ENCODE data around the gene HOXB2. TPM values are rescaled to one million over a fixed set of nuclear protein-coding genes. Genes with fewer than 3 reads are reported as not detected.

HOXB2 gene
- total and polyA plus RNA-seq, 2 of the 8 experiments (the other 6 are each of a cell fraction or from before 2014, with no cell fraction given): not detected

DNA sequence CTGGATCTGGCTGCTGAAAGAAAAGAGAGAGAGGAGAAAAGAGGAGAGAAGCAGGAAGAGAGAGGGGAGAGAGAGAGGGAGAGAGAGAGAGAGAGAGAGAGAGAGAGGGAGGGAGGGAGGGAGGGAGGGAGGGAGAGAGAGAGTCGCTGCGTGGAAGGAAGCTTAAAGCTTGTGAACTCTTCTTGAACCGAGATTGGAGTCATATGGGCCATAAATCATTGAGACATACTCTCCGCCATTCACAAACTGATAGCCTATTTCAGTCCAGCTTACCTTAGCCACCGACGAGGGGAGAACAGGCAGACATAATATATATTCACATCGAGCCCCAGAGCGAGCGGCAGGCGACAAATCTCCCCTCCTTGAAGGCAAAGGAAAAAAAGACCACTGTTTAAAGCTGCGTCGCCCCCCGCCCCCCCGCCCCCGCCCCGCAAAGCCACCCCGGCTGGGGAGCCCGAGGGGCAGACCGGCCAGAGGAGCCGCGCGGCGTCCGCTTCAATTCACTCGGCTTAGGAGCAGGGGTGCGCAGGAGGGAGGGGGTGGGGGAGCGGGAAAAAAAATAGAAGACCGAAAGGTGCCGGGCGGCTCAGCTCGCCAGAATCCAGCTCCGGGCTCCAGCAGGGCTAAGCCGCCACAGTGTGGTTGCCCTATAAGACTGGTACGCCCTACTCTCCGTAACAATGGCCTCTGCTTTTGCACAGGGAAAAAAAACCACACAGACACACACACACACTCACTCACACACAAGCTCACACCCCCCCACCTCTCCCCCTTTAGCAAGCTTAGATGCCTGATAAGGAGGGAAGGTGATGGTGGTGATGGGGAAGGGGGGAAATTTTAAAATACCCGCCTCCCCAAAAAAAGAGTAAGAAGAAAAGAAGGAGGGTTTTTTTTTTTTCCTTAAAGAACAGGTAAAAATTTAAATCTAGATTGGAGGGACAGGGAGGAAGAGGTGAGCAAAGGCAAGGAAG lies 10.6 kb upstream of the HOXB2 start:
- no peak for FAIRE-seq
- no peak overlapping the region for H3K56ac ChIP-seq (replicated peaks; ENCODE audit: insufficient read length, low read depth, low read length)
- no peak overlapping the region; the same call in 1 of the 2 replicates for H4K8ac ChIP-seq (ENCODE audit: extremely low read depth, insufficient read depth, low read length)
- H3K36me3 ChIP-seq (ENCODE audit: control insufficient read depth in 2 of 4, insufficient read depth in 4 of 4, low read length in 3 of 4): peaks cover 0 to 3% (median 0%) of the 10 kb centered on the region in 4 experiments; a peak in 1 of 8 replicates
- no peaks in the 10 kb centered on the region for H3K9me3 ChIP-seq (ENCODE audit: insufficient read depth in 2 of 2, low read depth in 1 of 2, low read length in 1 of 2)
- no peak overlapping the region for H2BK120ac ChIP-seq (replicated peaks; ENCODE audit: low read depth, low read length)
- no peak overlapping the region for H2BK5ac ChIP-seq (ENCODE audit: low read depth, low read length)
- H3K9ac ChIP-seq (replicated peaks in 1 of 4; ENCODE audit: extremely low read depth in 1 of 4, low read depth in 3 of 4, low read length in 3 of 4): no peak overlapping the region
- H3K4me1 ChIP-seq (replicated peaks in 1 of 4; ENCODE audit: control insufficient read depth in 3 of 4, insufficient read depth in 4 of 4, low read length in 3 of 4): peaks cover 0 to 11% (median 9%) of the 10 kb centered on the region in 4 experiments; a peak in 5 of 7 replicates
- no peak overlapping the region for H2BK12ac ChIP-seq (ENCODE audit: low read depth, low read length)
- CTCF ChIA-PET (ENCODE audit: partially characterized antibody): interaction anchor here (0.9 to 4.0 kb wide), 14 partner anchors 9 to 247 kb away, joined by 3 to 18 read pairs (median 4); partner anchors contain the start of gene HOXB5
- POLR2A ChIA-PET (ENCODE audit: partially characterized antibody): interaction anchor here (1.1 to 1.7 kb wide), 3 partner anchors 9 to 14 kb away, joined by 3 to 8 read pairs (median 3); no protein-coding TSS in a partner anchor
- H3K4ac ChIP-seq (replicated peaks; ENCODE audit: insufficient read length, low read depth, low read length): no peak overlapping the region
- no peaks in the 10 kb centered on the region for H3K79me1 ChIP-seq (ENCODE audit: low read depth, low read length)
- no peak overlapping the region for H2AFZ ChIP-seq (ENCODE audit: low read length)
- H3K18ac ChIP-seq (ENCODE audit: extremely low read depth, low read length): no peak overlapping the region
- DNase-seq (ENCODE audit: low read depth in 1 of 2, low spot score in 2 of 2): no peak
- no peak overlapping the region for H3K14ac ChIP-seq (ENCODE audit: insufficient read length)
- H3K23me2 ChIP-seq (ENCODE audit: low read depth, low read length): no peaks in the 10 kb centered on the region; the same call in 1 of the 2 replicates
- H3K27me3 ChIP-seq (replicated peaks in 1 of 4; ENCODE audit: control insufficient read depth in 3 of 4, extremely low read depth in 1 of 4, insufficient read depth in 3 of 4, low read length in 3 of 4): peaks cover 98 to 100% (median 99%) of the 10 kb centered on the region in 4 experiments
- no peak overlapping the region for H2BK20ac ChIP-seq (ENCODE audit: low read length)
- no peaks in the 10 kb centered on the region for H3K79me2 ChIP-seq (ENCODE audit: control insufficient read depth in 1 of 2, insufficient read depth in 2 of 2, low read length in 2 of 2)
- no peak overlapping the region for H3K4me3 ChIP-seq (ENCODE audit: extremely low read depth in 1 of 4, insufficient read depth in 2 of 4, low read depth in 3 of 4, low read length in 4 of 4)
- H2BK15ac ChIP-seq (ENCODE audit: low read length): no peak overlapping the region
- no peak overlapping the region for H2AK5ac ChIP-seq (ENCODE audit: low read depth, low read length)
- H3K4me2 ChIP-seq (ENCODE audit: insufficient read depth in 1 of 2, low read depth in 2 of 2, low read length in 2 of 2): peak overlapping the region in 1 of 2 experiments; percentile 44; a peak in 1 of 4 replicates
- no peak overlapping the region for H3K23ac ChIP-seq (ENCODE audit: insufficient read length)
- H4K5ac ChIP-seq (ENCODE audit: insufficient read length, low read depth, low read length): no peak overlapping the region
- H3K27ac ChIP-seq (ENCODE audit: low read depth, low read length): no peak overlapping the region
- H4K20me1 ChIP-seq (replicated peaks in 1 of 2; ENCODE audit: control insufficient read depth in 1 of 2, insufficient read depth in 2 of 2, low read length in 2 of 2): peaks cover 22 to 36% of the 10 kb centered on the region in 2 experiments
- 7% methylated on average over 11 of the region's 36 CpGs; no CpG with 5 or more reads in 1 of the 2 experiments for WGBS, 2 experiments (ENCODE audit: extremely low coverage in 1 of 2, insufficient coverage in 1 of 2, insufficient read length in 1 of 2, insufficient replicate concordance in 2 of 2, low coverage in 1 of 2, low lambda C conversion rate in 2 of 2, missing lambda C conversion rate in 1 of 2)
- no peak overlapping the region for H4K91ac ChIP-seq (replicated peaks; ENCODE audit: insufficient read length, low read length)
- no peak for TF ChIP-seq BACH1 (IDR thresholded peaks at IDR 0.05; ENCODE audit: low read length)
- peak; percentile 31; the same call in 1 of the 2 replicates for TF ChIP-seq YY1 (IDR thresholded peaks at IDR 0.05; ENCODE audit: low read depth, low read length)
- TF ChIP-seq POLR2A (IDR thresholded peaks at IDR 0.05; ENCODE audit: control extremely low read depth in 1 of 2, low read depth in 2 of 2, low read length in 2 of 2): no peak
- TF ChIP-seq, protein P1, sequence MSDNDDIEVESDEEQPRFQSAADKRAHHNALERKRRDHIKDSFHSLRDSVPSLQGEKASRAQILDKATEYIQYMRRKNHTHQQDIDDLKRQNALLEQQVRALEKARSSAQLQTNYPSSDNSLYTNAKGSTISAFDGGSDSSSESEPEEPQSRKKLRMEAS (IDR thresholded peaks at IDR 0.05): no peak
- TF ChIP-seq, protein P2, sequence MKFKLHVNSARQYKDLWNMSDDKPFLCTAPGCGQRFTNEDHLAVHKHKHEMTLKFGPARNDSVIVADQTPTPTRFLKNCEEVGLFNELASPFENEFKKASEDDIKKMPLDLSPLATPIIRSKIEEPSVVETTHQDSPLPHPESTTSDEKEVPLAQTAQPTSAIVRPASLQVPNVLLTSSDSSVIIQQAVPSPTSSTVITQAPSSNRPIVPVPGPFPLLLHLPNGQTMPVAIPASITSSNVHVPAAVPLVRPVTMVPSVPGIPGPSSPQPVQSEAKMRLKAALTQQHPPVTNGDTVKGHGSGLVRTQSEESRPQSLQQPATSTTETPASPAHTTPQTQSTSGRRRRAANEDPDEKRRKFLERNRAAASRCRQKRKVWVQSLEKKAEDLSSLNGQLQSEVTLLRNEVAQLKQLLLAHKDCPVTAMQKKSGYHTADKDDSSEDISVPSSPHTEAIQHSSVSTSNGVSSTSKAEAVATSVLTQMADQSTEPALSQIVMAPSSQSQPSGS (IDR thresholded peaks at IDR 0.05; ENCODE audit: low read length): no peak
- TF ChIP-seq EGR1 (IDR thresholded peaks at IDR 0.05; ENCODE audit: borderline replicate concordance, low read depth, low read length): 0 out of 2 replicates have a peak, but pooled peaks have one; percentile 17
- TF ChIP-seq SIN3A (conservative IDR thresholded peaks at IDR 0.05 in 1 of 2, IDR thresholded peaks at IDR 0.05 in 1 of 2; ENCODE audit: low read depth in 1 of 2, low read length in 2 of 2): no peak
- TF ChIP-seq MAFK (IDR thresholded peaks at IDR 0.05; ENCODE audit: low read depth, low read length): no peak
